LNCAP (cell line): ENCODE results near the gene SCNN1A.

ENCODE experiments used
- TF ChIP-seq, protein P1 (sequence below): fragments of 450-650 bp; IDR thresholded peaks from 2 replicates; pipeline ENCODE4 v1.5.1; 2017; ENCODE audit warnings: mild to moderate bottlenecking

Gene SCNN1A

GRCh38 chr12:6364044-6364374 lies 11.4 kb downstream of the SCNN1A start:
- TF ChIP-seq, protein P1, sequence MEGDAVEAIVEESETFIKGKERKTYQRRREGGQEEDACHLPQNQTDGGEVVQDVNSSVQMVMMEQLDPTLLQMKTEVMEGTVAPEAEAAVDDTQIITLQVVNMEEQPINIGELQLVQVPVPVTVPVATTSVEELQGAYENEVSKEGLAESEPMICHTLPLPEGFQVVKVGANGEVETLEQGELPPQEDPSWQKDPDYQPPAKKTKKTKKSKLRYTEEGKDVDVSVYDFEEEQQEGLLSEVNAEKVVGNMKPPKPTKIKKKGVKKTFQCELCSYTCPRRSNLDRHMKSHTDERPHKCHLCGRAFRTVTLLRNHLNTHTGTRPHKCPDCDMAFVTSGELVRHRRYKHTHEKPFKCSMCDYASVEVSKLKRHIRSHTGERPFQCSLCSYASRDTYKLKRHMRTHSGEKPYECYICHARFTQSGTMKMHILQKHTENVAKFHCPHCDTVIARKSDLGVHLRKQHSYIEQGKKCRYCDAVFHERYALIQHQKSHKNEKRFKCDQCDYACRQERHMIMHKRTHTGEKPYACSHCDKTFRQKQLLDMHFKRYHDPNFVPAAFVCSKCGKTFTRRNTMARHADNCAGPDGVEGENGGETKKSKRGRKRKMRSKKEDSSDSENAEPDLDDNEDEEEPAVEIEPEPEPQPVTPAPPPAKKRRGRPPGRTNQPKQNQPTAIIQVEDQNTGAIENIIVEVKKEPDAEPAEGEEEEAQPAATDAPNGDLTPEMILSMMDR, result no peak

DNA sequence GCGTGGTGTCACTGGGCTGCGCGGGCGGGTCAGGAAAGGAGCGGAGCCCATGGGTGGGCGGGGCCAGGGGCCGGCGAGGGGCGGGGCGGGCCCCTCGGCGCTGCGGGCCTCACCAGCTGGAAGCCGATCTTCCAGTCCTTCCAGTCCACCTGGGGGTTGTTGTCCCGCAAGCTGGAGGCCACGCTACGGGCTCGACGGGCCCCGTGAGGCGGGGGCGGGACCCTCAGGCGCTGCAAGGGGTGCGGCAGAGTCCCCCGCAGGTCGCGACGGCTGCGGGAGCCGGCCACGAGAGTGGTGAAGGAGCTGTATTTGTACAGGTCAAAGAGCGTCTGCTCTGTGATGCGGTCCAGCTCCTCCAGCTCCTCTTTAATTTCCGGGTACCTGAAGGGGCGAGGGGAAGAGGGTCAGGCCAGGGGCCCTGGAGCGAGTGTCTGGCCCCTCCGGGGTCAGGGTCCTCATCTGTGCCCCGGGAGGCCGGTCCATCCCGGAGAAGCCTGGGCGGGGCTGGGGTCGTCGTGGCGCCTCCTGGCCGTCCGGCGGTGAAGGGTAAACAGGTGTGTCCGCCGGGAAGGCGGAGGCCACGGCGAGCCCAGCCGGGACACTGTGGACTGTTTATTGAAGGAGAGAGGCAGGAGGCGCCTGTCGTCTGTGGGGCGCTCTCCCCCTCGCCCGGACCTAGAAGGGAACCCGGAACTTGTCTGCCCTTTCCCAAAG lies 11.9 kb downstream of the SCNN1A start:
- TF ChIP-seq, protein P1, result no peak

GRCh38 chr12:6363010-6363329 lies 12.4 kb downstream of the SCNN1A start:
- TF ChIP-seq, protein P1, result no peak

GRCh38 chr12:6362403-6362802 lies 13.0 kb downstream of the SCNN1A start:
- TF ChIP-seq, protein P1, result no peak

- TF ChIP-seq, protein P1, result no peak
These were observed 13.5 kb downstream of the SCNN1A start for GRCh38 chr12:6361834-6362233.

DNA sequence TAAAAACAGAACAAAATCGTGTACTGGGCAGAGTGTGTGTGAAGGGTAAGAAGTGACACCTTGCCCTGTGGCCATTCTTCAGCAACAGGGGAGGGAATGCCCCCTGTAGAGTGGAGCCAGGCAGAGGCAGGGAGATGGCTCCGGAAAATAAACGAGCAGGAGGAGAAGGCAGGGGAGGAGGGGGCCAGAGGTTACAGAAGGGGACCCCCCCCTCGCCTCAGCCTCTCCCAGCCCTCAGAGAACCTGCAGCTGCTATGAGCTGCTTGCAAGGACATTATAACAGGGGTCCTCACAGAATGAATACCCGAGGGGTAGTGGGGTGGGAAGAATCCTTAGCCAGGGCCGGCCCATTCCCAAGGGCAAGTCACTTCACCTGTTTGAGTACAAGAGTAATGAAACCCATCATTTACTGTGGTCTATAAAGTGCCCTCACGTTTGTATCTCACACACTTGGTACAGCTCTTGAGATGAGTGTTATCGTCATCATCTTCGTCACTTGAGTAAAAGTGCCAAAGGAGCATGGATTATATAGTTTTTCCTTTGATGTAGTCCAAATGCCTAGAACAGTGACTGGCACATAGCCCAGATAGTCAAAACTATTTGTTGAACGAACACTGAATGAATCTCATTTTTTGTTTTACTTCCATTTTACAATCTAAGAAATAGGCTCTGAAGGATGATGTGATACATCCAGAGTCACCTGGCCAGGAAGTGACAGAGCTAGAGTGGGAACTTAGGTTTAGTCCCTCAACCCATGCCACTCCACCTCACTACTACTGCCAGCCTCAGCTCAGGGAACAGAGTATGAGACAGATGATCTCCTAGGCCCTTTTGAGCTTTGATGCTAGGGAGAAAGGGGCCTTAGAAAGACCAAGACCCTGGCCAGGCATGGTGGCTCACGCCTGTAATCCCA lies 14.5 kb downstream of the SCNN1A start:
- TF ChIP-seq, protein P1, result no peak

DNA sequence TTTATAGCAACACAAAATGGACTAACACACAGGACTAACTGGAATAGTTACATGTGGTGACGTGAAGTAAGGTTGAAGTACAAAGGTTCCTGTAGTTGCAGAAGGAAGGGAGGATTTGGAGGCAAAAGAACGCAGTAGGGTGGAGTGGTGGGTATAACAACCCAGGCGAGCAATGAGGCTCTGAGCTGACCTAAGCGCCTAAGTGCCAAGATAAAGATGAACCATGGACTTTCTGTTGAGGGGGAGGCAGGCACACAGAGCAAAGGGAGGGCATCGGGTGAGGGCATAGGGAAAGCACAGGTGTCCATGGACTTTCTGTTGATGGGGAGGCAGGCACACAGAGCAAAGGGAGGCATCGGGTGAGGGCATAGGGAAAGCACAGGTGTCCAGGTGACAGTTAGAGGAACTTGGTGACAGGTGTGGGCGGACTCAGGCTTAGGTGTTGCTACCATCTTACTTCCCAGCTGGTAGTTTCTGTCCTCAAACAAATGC lies 15.2 kb downstream of the SCNN1A start:
- TF ChIP-seq, protein P1, result no peak
